ENCODE measurements around the gene RPTOR. TPM values are rescaled to one million over a fixed set of nuclear protein-coding genes. Genes with fewer than 3 reads are reported as not detected.

RPTOR gene
- total RNA-seq, 1 donor from 2014 or later = 32.0 TPM

GRCh38 chr17:80511222-80512180 is 33.1 kb upstream of the RPTOR start:
- Histone ChIP-seq H3K36me3 (ENCODE audit: insufficient read depth, low read length) (no peaks in the 10 kb centered on the region), H3K9me3 (ENCODE audit: insufficient read depth, low read depth, low read length) (no peaks in the 10 kb centered on the region), H3K27ac (ENCODE audit: low read depth, low read length) (no peak overlapping the region), H3K4me2 (ENCODE audit: low read length) (peak overlapping the region; percentile 39), H3K27me3 (ENCODE audit: insufficient read depth, low read length) (peaks cover 5% of the 10 kb centered on the region), H2AFZ (ENCODE audit: low read depth, low read length) (no peak overlapping the region), H3K9ac (ENCODE audit: low read length) (peak overlapping the region; percentile 12), H3K4me3 (ENCODE audit: insufficient read depth, low read depth, low read length) (no peak overlapping the region), H4K20me1 (ENCODE audit: insufficient read depth, low read length) (no peaks in the 10 kb centered on the region), H3K79me2 (ENCODE audit: insufficient read depth, low read length) (no peaks in the 10 kb centered on the region), H3K4me1 (ENCODE audit: insufficient read depth, low read length) (peaks cover 18% of the 10 kb centered on the region)
- FAIRE-seq (peak; percentile 76), DNase-seq (ENCODE audit: low read depth) (no peak)
- no peak for TF ChIP-seq CTCF (IDR thresholded peaks at IDR 0.05; ENCODE audit: insufficient read depth, low read depth, low read length)
- TF ChIP-seq EZH2 (IDR thresholded peaks at IDR 0.05; ENCODE audit: insufficient read depth, low read length) = no peak
- Mint-ChIP-seq H3K4me3 (ENCODE audit: unreplicated experiment) (no peak overlapping the region), H3K36me3 (ENCODE audit: low read depth, unreplicated experiment) (no peaks in the 10 kb centered on the region), H3K27me3 (ENCODE audit: low read depth, unreplicated experiment) (peaks cover 8% of the 10 kb centered on the region), H3K4me1 (ENCODE audit: low read depth, unreplicated experiment) (peaks cover 14% of the 10 kb centered on the region), H3K27ac (ENCODE audit: unreplicated experiment) (no peak overlapping the region), H3K9me3 (ENCODE audit: unreplicated experiment) (no peaks in the 10 kb centered on the region)

GRCh38 chr17:80512233-80512632 is 32.4 kb upstream of the RPTOR start:
- no peaks in the 10 kb centered on the region for H3K9me3 ChIP-seq (ENCODE audit: insufficient read depth, low read depth, low read length)
- no peak overlapping the region for H3K27ac ChIP-seq (ENCODE audit: low read depth, low read length)
- no peaks in the 10 kb centered on the region for H3K36me3 ChIP-seq (ENCODE audit: insufficient read depth, low read length)
- no peak overlapping the region for H3K4me3 ChIP-seq (ENCODE audit: insufficient read depth, low read depth, low read length)
- peaks cover 13% of the 10 kb centered on the region for H3K27me3 ChIP-seq (ENCODE audit: insufficient read depth, low read length)
- H4K20me1 ChIP-seq (ENCODE audit: insufficient read depth, low read length) = no peaks in the 10 kb centered on the region
- H3K4me1 ChIP-seq (ENCODE audit: insufficient read depth, low read length) = peaks cover 18% of the 10 kb centered on the region
- peaks cover 10% of the 10 kb centered on the region for H3K27me3 Mint-ChIP-seq (ENCODE audit: low read depth, unreplicated experiment)
- no peak overlapping the region for H3K27ac Mint-ChIP-seq (ENCODE audit: unreplicated experiment)
- TF ChIP-seq EZH2 (IDR thresholded peaks at IDR 0.05; ENCODE audit: insufficient read depth, low read length) (no peak), CTCF (IDR thresholded peaks at IDR 0.05; ENCODE audit: insufficient read depth, low read depth, low read length) (no peak)
- no peak overlapping the region for H3K9ac ChIP-seq (ENCODE audit: low read length)
- no peak overlapping the region for H2AFZ ChIP-seq (ENCODE audit: low read depth, low read length)
- no peaks in the 10 kb centered on the region for H3K36me3 Mint-ChIP-seq (ENCODE audit: low read depth, unreplicated experiment)
- H3K4me2 ChIP-seq (ENCODE audit: low read length) = peak overlapping the region; percentile 39
- peak; percentile 67 for DNase-seq (ENCODE audit: low read depth)
- peaks cover 14% of the 10 kb centered on the region for H3K4me1 Mint-ChIP-seq (ENCODE audit: low read depth, unreplicated experiment)
- no peaks in the 10 kb centered on the region for H3K9me3 Mint-ChIP-seq (ENCODE audit: unreplicated experiment)
- no peak overlapping the region for H3K4me3 Mint-ChIP-seq (ENCODE audit: unreplicated experiment)
- peak; percentile 74 for FAIRE-seq
- H3K79me2 ChIP-seq (ENCODE audit: insufficient read depth, low read length) = no peaks in the 10 kb centered on the region

GRCh38 chr17:80513201-80513600 is 31.4 kb upstream of the RPTOR start:
- no peak overlapping the region for H3K4me3 ChIP-seq (ENCODE audit: insufficient read depth, low read depth, low read length)

More at GRCh38 chr17:80513201-80513600, 31.4 kb upstream of the RPTOR start:
- H3K4me1 Mint-ChIP-seq (ENCODE audit: low read depth, unreplicated experiment) = peaks cover 14% of the 10 kb centered on the region
- Histone ChIP-seq H3K9ac (ENCODE audit: low read length) (peak overlapping the region; percentile 15), H3K27ac (ENCODE audit: low read depth, low read length) (no peak overlapping the region), H3K79me2 (ENCODE audit: insufficient read depth, low read length) (no peaks in the 10 kb centered on the region), H3K36me3 (ENCODE audit: insufficient read depth, low read length) (no peaks in the 10 kb centered on the region), H3K9me3 (ENCODE audit: insufficient read depth, low read depth, low read length) (no peaks in the 10 kb centered on the region), H2AFZ (ENCODE audit: low read depth, low read length) (no peak overlapping the region), H3K4me1 (ENCODE audit: insufficient read depth, low read length) (peaks cover 18% of the 10 kb centered on the region), H3K27me3 (ENCODE audit: insufficient read depth, low read length) (peaks cover 15% of the 10 kb centered on the region), H4K20me1 (ENCODE audit: insufficient read depth, low read length) (no peaks in the 10 kb centered on the region), H3K4me2 (ENCODE audit: low read length) (no peak overlapping the region)
- no peaks in the 10 kb centered on the region for H3K36me3 Mint-ChIP-seq (ENCODE audit: low read depth, unreplicated experiment)
- H3K27me3 Mint-ChIP-seq (ENCODE audit: low read depth, unreplicated experiment) = peaks cover 12% of the 10 kb centered on the region
- H3K27ac Mint-ChIP-seq (ENCODE audit: unreplicated experiment) = peak overlapping the region; percentile 9
- TF ChIP-seq CTCF (IDR thresholded peaks at IDR 0.05; ENCODE audit: insufficient read depth, low read depth, low read length) (no peak), EZH2 (IDR thresholded peaks at IDR 0.05; ENCODE audit: insufficient read depth, low read length) (no peak)
- no peaks in the 10 kb centered on the region for H3K9me3 Mint-ChIP-seq (ENCODE audit: unreplicated experiment)
- DNase-seq (ENCODE audit: low read depth) (no peak), FAIRE-seq (no peak)
- H3K4me3 Mint-ChIP-seq (ENCODE audit: unreplicated experiment) = no peak overlapping the region
